Stimulated activated naive CD8-positive, alpha-beta T cell treated with anti-CD3 and anti-CD28 coated beads, Interleukin-15, Interleukin-2, amounts not matched to agents 100 ng/mL and 50 ng/mL, for 24 hours (primary cell): Measurements from ENCODE around the gene TMEM198.

ENCODE experiments used
- H3K27ac Mint-ChIP-seq: one replicate; pipeline ENCODE4 v1.8.0; 2021; ENCODE audit warnings: mild to moderate bottlenecking, mixed read lengths
- H3K27me3 Mint-ChIP-seq: one replicate; pipeline ENCODE4 v1.8.0; 2021; ENCODE audit warnings: mixed read lengths
- H3K36me3 Mint-ChIP-seq: one replicate; pipeline ENCODE4 v1.8.0; 2021; ENCODE audit warnings: low read depth, mixed read lengths
- H3K4me1 Mint-ChIP-seq: one replicate; pipeline ENCODE4 v1.8.0; 2021; ENCODE audit warnings: low read depth, mixed read lengths
- H3K4me3 Mint-ChIP-seq: one replicate; pipeline ENCODE4 v1.8.0; 2021; ENCODE audit warnings: mild to moderate bottlenecking, mixed read lengths
- H3K9me3 Mint-ChIP-seq: one replicate; pipeline ENCODE4 v1.8.0; 2021; ENCODE audit warnings: mixed read lengths

Gene TMEM198

DNA sequence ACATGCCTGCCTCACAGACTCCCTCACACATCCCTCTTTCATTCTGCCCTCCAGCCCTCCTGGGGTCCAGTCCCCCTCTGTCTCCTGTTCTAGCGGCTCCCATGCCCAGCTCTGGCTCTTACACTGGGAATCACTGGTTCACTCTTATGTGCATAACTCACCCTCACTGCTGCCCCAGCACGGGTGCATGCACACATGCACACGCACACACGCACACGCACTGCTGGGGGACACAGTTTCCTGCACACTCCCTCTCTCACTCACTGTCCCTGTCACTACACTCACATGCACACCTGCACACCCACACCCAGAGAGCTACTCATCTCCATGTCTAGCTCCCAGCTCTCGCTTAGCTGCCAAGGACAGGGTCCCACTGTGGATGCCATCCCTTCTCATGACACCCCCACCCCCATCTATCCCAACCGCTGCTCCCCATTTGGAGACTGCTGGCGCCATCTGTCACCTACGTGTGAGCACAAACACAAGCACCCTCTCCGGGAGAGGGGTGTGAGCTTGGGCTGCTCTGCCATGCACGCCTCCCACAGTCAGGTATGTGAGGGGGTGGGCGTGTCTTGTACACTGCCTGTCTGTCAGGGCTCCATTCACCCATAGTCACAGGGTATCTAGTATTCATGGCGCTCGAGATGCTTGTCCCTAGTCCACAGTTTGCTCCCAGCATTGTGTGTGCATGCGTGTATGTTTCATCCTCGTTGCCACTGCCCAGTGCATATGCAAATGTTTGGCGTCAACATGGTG is 27.8 kb upstream of the TMEM198 start:
- peaks cover 72% of the 10 kb centered on the region for H3K27me3 Mint-ChIP-seq
- peaks cover 5% of the 10 kb centered on the region for H3K4me1 Mint-ChIP-seq
- no peaks in the 10 kb centered on the region for H3K9me3 Mint-ChIP-seq
- no peak overlapping the region for H3K4me3 Mint-ChIP-seq
- H3K36me3 Mint-ChIP-seq = no peaks in the 10 kb centered on the region
- H3K27ac Mint-ChIP-seq = no peak overlapping the region

DNA sequence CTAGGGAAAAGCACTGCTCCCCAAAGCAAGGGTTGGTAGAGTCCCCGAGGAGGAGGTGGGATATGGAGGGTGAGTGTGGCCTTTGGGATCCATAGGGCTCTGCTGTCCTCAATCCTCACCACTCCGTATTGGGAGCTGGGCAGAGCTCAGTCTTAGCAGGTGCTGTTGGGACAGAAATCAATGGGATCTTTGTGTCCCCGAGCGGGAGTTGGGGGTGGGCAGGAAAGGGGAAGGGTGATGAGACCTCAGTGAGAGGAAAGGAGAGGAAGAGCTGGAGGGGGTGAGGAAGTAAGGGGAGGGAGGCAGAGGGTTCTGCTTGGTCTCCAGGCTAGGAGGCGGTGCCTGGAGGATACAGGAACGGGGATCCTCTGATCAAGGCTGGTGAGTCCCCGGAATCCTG is 26.9 kb upstream of the TMEM198 start:
- no peak overlapping the region for H3K4me3 Mint-ChIP-seq

DNA sequence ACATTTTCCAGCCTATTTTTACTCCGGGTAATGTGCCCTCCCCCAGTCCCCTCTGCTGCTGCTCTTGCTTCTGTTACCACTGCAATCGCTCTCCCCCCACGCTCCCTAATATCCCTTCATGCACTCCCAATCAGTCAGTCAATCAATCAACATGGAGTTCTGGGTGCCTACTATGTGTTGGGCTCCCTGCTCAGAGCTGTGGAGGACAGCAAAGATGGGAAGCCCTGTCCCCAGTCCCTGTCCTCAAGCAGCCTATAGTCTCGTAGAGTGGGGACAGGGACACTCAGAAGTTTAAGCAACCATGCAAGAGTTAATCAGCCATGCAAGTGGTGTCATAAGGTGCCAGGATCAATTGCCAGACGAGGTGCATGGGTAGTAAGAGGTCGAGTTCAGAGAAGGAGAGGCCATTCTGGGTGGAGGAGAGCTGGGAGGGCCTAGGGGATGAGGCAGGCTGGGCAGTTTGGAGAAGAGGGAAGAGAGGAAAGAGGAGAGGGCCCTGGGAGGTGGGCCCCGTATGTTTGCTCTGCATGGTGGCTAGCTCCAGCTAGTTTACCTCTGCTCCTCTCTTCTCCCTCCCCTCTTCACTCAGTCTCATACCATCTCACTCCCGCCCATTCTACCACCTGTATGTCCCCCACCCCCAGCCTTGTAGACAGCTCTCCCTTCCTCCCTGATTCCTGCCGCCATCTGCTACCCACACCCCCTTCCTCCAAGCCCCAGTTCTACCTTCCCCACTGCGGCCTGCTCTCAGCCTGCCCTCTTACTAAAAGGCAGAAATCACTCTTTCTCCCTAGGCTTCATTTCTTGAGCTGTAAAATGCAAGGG is 25.7 kb upstream of the TMEM198 start:
- H3K27ac Mint-ChIP-seq = no peak overlapping the region
- no peaks in the 10 kb centered on the region for H3K36me3 Mint-ChIP-seq
- H3K27me3 Mint-ChIP-seq = peaks cover 74% of the 10 kb centered on the region
- peaks cover 17% of the 10 kb centered on the region for H3K4me1 Mint-ChIP-seq
- H3K9me3 Mint-ChIP-seq = no peaks in the 10 kb centered on the region
- no peak overlapping the region for H3K4me3 Mint-ChIP-seq

More for the DNA sequence above, 26.9 kb upstream of the TMEM198 start:
- Mint-ChIP-seq H3K9me3 (no peaks in the 10 kb centered on the region), H3K27me3 (peaks cover 76% of the 10 kb centered on the region), H3K4me1 (peaks cover 12% of the 10 kb centered on the region), H3K27ac (no peak overlapping the region), H3K36me3 (no peaks in the 10 kb centered on the region)

GRCh38 chr2:219519526-219519916 is 24.3 kb upstream of the TMEM198 start:
- Mint-ChIP-seq H3K27me3 (peaks cover 75% of the 10 kb centered on the region), H3K4me1 (peaks cover 17% of the 10 kb centered on the region), H3K9me3 (no peaks in the 10 kb centered on the region), H3K36me3 (no peaks in the 10 kb centered on the region), H3K4me3 (no peak overlapping the region), H3K27ac (no peak overlapping the region)

- H3K27me3 Mint-ChIP-seq = peaks cover 79% of the 10 kb centered on the region
- peaks cover 17% of the 10 kb centered on the region for H3K4me1 Mint-ChIP-seq
- H3K27ac Mint-ChIP-seq = no peak overlapping the region
- H3K36me3 Mint-ChIP-seq = no peaks in the 10 kb centered on the region
- no peak overlapping the region for H3K4me3 Mint-ChIP-seq
- H3K9me3 Mint-ChIP-seq = no peaks in the 10 kb centered on the region
Measured at GRCh38 chr2:219520079-219520478, 23.7 kb upstream of the TMEM198 start.

DNA sequence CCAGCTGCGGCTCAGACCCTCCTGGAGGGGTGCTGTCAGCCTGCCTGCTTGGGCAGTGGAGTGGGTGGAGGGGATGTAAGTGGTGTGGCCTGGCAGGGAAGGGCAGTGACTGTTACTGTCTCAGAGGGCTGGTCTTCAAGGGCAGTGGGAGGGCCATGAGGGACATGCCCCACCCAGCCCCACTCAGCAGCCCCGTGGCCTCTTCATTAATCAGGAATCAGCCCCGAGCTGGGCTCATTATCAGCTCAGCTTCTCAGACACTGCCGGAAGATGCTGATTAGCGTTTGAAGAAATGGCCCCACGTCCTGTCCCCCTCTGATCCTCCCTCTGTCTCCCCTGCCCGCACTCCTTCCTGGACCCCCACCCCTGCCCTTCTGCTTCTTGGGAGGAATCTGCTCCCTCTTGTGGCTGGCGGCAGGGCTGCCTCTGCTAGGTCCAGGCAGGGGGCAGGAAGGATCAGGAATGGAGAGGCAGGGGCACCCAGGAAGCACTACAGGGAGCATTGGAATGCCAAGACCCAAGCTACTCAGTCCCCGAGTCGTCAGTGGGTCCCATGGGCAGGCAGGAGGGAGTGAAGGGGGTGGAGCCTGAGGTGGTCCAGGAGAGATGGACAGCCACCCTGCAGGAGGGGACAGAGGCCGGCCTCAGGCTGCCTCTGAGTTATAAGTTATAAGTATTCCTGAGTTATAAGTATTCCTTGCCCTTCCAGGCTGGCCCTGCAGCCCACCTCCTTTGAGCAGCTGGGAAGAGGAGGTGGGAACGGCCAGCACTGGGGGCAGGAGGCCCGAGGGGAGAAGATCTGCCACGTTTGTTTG is 22.6 kb upstream of the TMEM198 start:
- Mint-ChIP-seq H3K4me1 (peaks cover 17% of the 10 kb centered on the region), H3K27me3 (peaks cover 79% of the 10 kb centered on the region), H3K27ac (no peak overlapping the region), H3K36me3 (no peaks in the 10 kb centered on the region), H3K4me3 (no peak overlapping the region), H3K9me3 (no peaks in the 10 kb centered on the region)

DNA sequence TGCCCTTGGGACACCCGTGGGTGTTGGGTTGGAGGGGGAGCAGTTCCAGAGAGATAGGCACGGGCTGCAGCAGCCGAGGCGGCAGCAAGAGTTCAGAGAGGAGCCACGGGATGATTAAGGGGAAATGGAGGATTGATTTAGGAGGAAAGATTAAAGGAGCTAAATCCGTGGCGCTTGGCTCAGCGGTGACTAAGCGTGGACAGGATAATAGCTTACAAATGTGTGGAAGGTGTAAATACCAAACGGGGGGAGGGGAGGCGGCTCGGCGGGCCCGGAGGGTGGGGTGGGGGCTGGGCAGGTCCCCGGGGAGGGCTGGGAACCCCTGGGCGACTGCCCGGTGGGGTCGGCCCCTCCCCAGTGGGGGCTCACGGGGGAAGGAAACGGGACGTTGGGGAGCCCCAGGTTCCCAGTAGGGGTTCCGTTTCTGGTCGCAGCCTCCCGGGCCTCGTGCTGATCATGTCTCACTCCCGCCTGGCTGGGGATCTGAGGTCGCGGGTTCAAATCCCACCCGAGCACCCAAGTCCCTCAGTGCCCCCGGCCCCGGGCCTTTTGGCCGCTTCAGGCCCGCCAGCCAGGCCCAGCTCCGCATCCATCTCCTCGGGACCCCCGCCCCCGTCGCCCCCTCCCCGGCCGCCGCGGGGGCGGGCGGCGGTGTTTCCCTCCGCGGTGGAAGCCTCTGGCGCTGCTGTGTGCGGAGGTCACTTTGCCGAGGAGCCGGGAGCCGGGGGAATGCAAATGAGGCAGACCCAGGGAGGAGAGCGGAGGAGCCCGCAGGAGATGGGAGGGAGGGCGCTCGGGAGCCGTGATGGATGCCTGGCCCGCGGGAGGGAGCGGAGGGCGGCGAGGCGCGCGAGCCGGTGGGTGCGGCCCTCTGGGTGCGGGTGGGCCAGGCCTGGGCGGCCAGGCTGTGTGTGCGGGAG is 21.5 kb upstream of the TMEM198 start:
- Mint-ChIP-seq H3K4me3 (no peak overlapping the region), H3K9me3 (no peaks in the 10 kb centered on the region), H3K36me3 (no peaks in the 10 kb centered on the region), H3K27me3 (peaks cover 72% of the 10 kb centered on the region), H3K4me1 (peaks cover 17% of the 10 kb centered on the region), H3K27ac (no peak overlapping the region)

GRCh38 chr2:219523031-219523671 is 20.7 kb upstream of the TMEM198 start:
- Mint-ChIP-seq H3K27me3 (peaks cover 69% of the 10 kb centered on the region), H3K36me3 (no peaks in the 10 kb centered on the region), H3K4me3 (peak overlapping the region; percentile 35), H3K4me1 (peaks cover 17% of the 10 kb centered on the region), H3K9me3 (no peaks in the 10 kb centered on the region), H3K27ac (no peak overlapping the region)

DNA sequence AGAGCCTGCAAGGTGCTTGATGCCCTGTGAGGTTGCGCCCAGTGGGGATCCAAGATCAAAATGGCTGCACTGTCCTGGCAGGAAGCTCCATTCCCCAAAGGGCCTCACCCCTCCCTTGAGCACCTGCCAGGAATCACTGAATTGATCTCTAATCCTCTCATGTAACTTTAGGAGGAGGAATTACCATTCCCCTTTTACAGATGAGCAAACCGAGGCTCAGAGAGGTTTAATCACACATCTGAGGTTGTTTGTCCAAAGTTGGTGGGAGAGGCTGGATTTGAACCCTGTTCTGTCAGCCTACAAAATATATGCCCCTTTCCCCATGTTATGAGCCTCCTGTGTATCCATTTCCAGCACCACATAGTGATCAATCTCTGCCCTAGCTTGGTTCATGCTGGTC is 19.0 kb upstream of the TMEM198 start:
- H3K9me3 Mint-ChIP-seq = no peaks in the 10 kb centered on the region
- H3K4me3 Mint-ChIP-seq = no peak overlapping the region
- no peak overlapping the region for H3K27ac Mint-ChIP-seq
- no peaks in the 10 kb centered on the region for H3K36me3 Mint-ChIP-seq
- H3K4me1 Mint-ChIP-seq = peaks cover 17% of the 10 kb centered on the region
- H3K27me3 Mint-ChIP-seq = peaks cover 73% of the 10 kb centered on the region

GRCh38 chr2:219525533-219526232 is 18.1 kb upstream of the TMEM198 start:
- H3K36me3 Mint-ChIP-seq = no peaks in the 10 kb centered on the region
- H3K27ac Mint-ChIP-seq = no peak overlapping the region
- peaks cover 74% of the 10 kb centered on the region for H3K27me3 Mint-ChIP-seq
- no peak overlapping the region for H3K4me3 Mint-ChIP-seq
- no peaks in the 10 kb centered on the region for H3K9me3 Mint-ChIP-seq
- peaks cover 17% of the 10 kb centered on the region for H3K4me1 Mint-ChIP-seq

DNA sequence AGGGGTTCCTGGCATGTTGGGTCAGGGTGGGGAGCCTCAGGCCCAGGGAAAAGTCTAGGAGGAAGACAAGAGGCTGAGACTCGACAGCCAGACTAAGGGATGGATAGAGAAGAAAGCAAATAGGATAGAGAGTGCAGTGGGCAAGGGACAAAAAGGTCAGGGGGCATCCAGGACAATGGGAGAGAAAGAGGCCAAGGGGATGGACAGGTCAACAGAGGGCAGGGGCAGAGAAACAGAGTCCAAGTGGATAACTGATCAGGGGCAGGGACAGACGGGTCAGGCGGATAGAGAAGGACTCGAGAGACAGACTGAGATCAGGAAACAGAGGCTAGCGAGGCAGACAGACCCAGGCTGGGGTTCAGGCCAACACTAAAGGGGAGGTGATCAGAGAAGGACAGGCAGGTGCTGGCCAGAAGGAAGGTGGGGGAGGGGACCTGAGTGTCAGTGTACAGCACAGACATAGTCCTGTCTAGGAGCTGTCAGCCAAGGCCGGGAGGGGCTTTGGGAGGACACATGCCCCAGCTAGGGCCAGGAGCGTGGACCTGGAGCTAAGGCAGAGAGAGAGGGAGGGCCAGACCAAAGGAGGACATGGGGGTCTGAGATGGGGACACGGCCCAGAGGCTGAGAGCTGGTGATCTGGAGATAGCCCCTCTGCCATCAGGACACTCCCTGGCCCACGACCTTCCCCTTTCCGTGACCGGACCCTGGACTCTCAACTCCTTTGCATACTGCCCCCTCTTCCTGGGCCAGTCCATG is 17.3 kb upstream of the TMEM198 start:
- H3K27ac Mint-ChIP-seq = no peak overlapping the region
- peaks cover 13% of the 10 kb centered on the region for H3K4me1 Mint-ChIP-seq
- H3K9me3 Mint-ChIP-seq = no peaks in the 10 kb centered on the region
- H3K36me3 Mint-ChIP-seq = no peaks in the 10 kb centered on the region
- H3K4me3 Mint-ChIP-seq = no peak overlapping the region
- H3K27me3 Mint-ChIP-seq = peaks cover 70% of the 10 kb centered on the region

- Mint-ChIP-seq H3K27ac (no peak overlapping the region), H3K36me3 (no peaks in the 10 kb centered on the region), H3K27me3 (peaks cover 64% of the 10 kb centered on the region), H3K4me1 (peaks cover 8% of the 10 kb centered on the region), H3K9me3 (no peaks in the 10 kb centered on the region), H3K4me3 (no peak overlapping the region)
Measured at GRCh38 chr2:219527076-219527394, 16.8 kb upstream of the TMEM198 start.

DNA sequence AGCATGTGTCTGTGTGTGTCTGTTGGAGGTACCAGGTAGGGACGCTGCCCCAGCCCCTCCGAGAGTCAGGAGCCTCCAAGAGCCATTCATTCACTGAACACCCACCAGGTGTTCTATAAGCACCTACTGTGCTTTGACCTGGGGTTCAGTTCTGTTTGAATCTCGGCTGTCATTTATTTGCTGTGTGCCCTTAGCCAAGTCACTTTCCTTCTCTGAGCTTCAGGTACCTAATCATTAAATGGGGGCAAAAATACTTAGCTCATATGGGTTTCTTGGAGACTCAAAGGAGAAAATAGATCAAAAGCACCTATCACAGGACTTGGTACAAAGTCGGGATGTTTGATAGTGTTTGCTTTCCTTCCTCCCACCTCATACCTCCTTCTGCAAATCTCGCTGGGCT is 16.4 kb upstream of the TMEM198 start:
- H3K4me1 Mint-ChIP-seq = peaks cover 6% of the 10 kb centered on the region
- no peaks in the 10 kb centered on the region for H3K36me3 Mint-ChIP-seq
- H3K9me3 Mint-ChIP-seq = no peaks in the 10 kb centered on the region
- H3K27me3 Mint-ChIP-seq = peaks cover 63% of the 10 kb centered on the region
- no peak overlapping the region for H3K4me3 Mint-ChIP-seq
- H3K27ac Mint-ChIP-seq = no peak overlapping the region
